Endodermal cell (in vitro differentiated cells): Measurements from ENCODE around the gene RPS28. TPM values are rescaled to one million over a fixed set of nuclear protein-coding genes. Genes with fewer than 3 reads are reported as not detected.

Experiments
- DNase-seq: peaks from one replicate; pipeline ENCODE4 v3.0.0-alpha.2; 2017
- H3K27ac ChIP-seq: 2 replicates; pipeline ENCODE4 v1.5.1; 2013; ENCODE audit warnings: mild to moderate bottlenecking, low read depth, low read length, moderate library complexity
- H3K27me3 ChIP-seq: 2 replicates; pipeline ENCODE4 v1.6.1; 2013; ENCODE audit warnings: mild to moderate bottlenecking, low read length, moderate library complexity; ENCODE audit not compliant: insufficient read depth, control insufficient read depth, poor library complexity, severe bottlenecking
- H3K36me3 ChIP-seq: 2 replicates; pipeline ENCODE4 v1.7.0; 2013; ENCODE audit warnings: mild to moderate bottlenecking, low read length, moderate library complexity; ENCODE audit not compliant: control insufficient read depth, insufficient read depth
- H3K4me1 ChIP-seq: one replicate; pipeline ENCODE4 v1.7.0; 2013; ENCODE audit warnings: low read length; ENCODE audit not compliant: control insufficient read depth, insufficient read depth
- H3K4me3 ChIP-seq: 2 replicates; pipeline ENCODE4 v1.5.1; 2013; ENCODE audit warnings: mild to moderate bottlenecking, low read length, moderate library complexity
- H3K9ac ChIP-seq: 2 replicates; pipeline ENCODE4 v1.6.1; 2013; ENCODE audit warnings: mild to moderate bottlenecking, low read length, moderate library complexity; ENCODE audit not compliant: poor library complexity, severe bottlenecking; ENCODE audit errors: extremely low read depth
- H3K9me3 ChIP-seq: 2 replicates; pipeline ENCODE4 v1.6.1; 2013; ENCODE audit warnings: mild to moderate bottlenecking, low read length, moderate library complexity; ENCODE audit not compliant: control insufficient read depth
- H3K27ac Mint-ChIP-seq: 2 replicates; pipeline ENCODE4 v1.8.0; 2020; ENCODE audit warnings: mixed read lengths
- H3K27me3 Mint-ChIP-seq: 2 replicates; pipeline ENCODE4 v1.8.0; 2021; ENCODE audit warnings: mild to moderate bottlenecking, mixed read lengths; ENCODE audit not compliant: insufficient read depth
- H3K36me3 Mint-ChIP-seq: 2 replicates; pipeline ENCODE4 v1.8.0; 2020; ENCODE audit warnings: low read depth, mixed read lengths
- H3K4me1 Mint-ChIP-seq: 2 replicates; pipeline ENCODE4 v1.8.0; 2020; ENCODE audit warnings: mixed read lengths
- H3K4me3 Mint-ChIP-seq: 2 replicates; pipeline ENCODE4 v1.8.0; 2020; ENCODE audit warnings: mild to moderate bottlenecking, moderate library complexity, mixed read lengths
- H3K9me3 Mint-ChIP-seq: 2 replicates; pipeline ENCODE4 v1.8.0; 2020; ENCODE audit warnings: mild to moderate bottlenecking, mixed read lengths
- WGBS, 2 experiments: methylation state at CpG; one replicate each; pipeline versions ENCODE4 v1.1.5 to v1.1.7; 2013; ENCODE audit warnings: missing lambda C conversion rate in 2 of 2, mixed read lengths in 1 of 2; ENCODE audit not compliant: insufficient coverage in 1 of 2, insufficient read length in 1 of 2; 5-methylcytosine and 5-hydroxymethylcytosine counted together
- total RNA-seq, 2 donors: library from RNA; stranded (reverse); fragmentation: NEBNext Ultra II Directional in 1 of 2; extraction: Animal tissue kit (Norgen Biotek cat#: 25700) in 1 of 2; gene quantifications; 2 replicates in 1 of 2; 3 replicates in 1 of 2; pipeline ENCODE4 v1.2.1, GENCODE V29; 2021
- TF ChIP-seq, protein P1 (sequence below): fragments of 200-600 bp; sonication (generic); conservative IDR thresholded peaks from 2 replicates; pipeline ENCODE4 v1.5.0; 2021; ENCODE audit warnings: antibody characterized with exemption, mild to moderate bottlenecking

The RPS28 gene
- total RNA-seq, 2 donors from 2014 or later = 1,512 to 1,809 TPM

GRCh38 chr19:8307965-8308866 lies 13.1 kb upstream of the RPS28 start, which contains the start of gene CD320:
Gene CD320, minus strand, starts transcription at chr19:8308358. Its CDS starts 68 bp downstream, at chr19:8308290.
- WGBS, 2 experiments = 1 to 7% methylated on average over 10 to 63 of the region's 63 CpGs
- H3K27ac ChIP-seq = peak within 1 kb of the TSS; percentile 14
- peak within 1 kb of the TSS; percentile 93 for H3K4me3 ChIP-seq
- TF ChIP-seq, protein P1, sequence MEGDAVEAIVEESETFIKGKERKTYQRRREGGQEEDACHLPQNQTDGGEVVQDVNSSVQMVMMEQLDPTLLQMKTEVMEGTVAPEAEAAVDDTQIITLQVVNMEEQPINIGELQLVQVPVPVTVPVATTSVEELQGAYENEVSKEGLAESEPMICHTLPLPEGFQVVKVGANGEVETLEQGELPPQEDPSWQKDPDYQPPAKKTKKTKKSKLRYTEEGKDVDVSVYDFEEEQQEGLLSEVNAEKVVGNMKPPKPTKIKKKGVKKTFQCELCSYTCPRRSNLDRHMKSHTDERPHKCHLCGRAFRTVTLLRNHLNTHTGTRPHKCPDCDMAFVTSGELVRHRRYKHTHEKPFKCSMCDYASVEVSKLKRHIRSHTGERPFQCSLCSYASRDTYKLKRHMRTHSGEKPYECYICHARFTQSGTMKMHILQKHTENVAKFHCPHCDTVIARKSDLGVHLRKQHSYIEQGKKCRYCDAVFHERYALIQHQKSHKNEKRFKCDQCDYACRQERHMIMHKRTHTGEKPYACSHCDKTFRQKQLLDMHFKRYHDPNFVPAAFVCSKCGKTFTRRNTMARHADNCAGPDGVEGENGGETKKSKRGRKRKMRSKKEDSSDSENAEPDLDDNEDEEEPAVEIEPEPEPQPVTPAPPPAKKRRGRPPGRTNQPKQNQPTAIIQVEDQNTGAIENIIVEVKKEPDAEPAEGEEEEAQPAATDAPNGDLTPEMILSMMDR = no peak
- peak within 1 kb of the TSS; percentile 75 for H3K9ac ChIP-seq
- peak; percentile 94 for DNase-seq
- Mint-ChIP-seq H3K9me3 (no peaks in the 10 kb centered on the region), H3K27ac (peak within 1 kb of the TSS; percentile 98), H3K4me1 (peaks cover 17% of the 10 kb centered on the region), H3K27me3 (peaks cover 2% of the 10 kb centered on the region), H3K36me3 (peaks cover 52% of the 10 kb centered on the region), H3K4me3 (peak within 1 kb of the TSS; percentile 83)
- peaks cover 24% of the 10 kb centered on the region for H3K36me3 ChIP-seq
- H3K9me3 ChIP-seq = no peaks in the 10 kb centered on the region
- H3K4me1 ChIP-seq = no peaks in the 10 kb centered on the region
- no peaks in the 10 kb centered on the region for H3K27me3 ChIP-seq

DNA sequence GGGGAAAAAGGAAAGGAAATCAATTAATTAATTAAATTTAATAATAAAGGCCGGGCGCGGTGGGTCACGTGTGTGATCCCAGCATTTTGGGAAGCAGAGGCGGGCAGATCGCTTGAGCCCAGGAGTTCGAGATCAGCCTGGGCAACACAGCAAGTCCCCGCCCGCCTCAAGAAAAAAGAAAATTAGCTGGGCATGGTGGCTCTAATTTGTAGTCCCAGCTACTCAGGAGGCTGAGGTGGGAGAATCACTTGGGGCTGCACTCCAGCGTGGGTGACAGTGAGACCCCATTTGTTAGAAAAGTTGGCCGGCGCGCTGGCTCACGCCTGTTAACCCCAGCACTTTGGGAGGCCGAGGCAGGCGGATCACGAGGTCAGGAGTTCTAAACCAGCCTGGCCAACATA lies 12.4 kb upstream of the RPS28 start:
- H3K27me3 ChIP-seq = no peaks in the 10 kb centered on the region
- peaks cover 31% of the 10 kb centered on the region for H3K36me3 ChIP-seq
- peak overlapping the region; percentile 75 for H3K9ac ChIP-seq
- H3K27ac Mint-ChIP-seq = peak overlapping the region; percentile 82
- no peaks in the 10 kb centered on the region for H3K9me3 Mint-ChIP-seq
- no peak overlapping the region for H3K27ac ChIP-seq
- DNase-seq = no peak
- peaks cover 54% of the 10 kb centered on the region for H3K36me3 Mint-ChIP-seq
- 78 to 88% methylated on average over 14 to 17 of the region's 17 CpGs for WGBS, 2 experiments
- H3K27me3 Mint-ChIP-seq = peaks cover 2% of the 10 kb centered on the region
- H3K4me3 Mint-ChIP-seq = peak overlapping the region; percentile 83
- peaks cover 17% of the 10 kb centered on the region for H3K4me1 Mint-ChIP-seq
- TF ChIP-seq, protein P1 = no peak
- H3K9me3 ChIP-seq = no peaks in the 10 kb centered on the region
- no peaks in the 10 kb centered on the region for H3K4me1 ChIP-seq
- H3K4me3 ChIP-seq = peak overlapping the region; percentile 93

- no peaks in the 10 kb centered on the region for H3K9me3 Mint-ChIP-seq
These were observed 10.8 kb upstream of the RPS28 start for GRCh38 chr19:8310342-8311055.

More at GRCh38 chr19:8310342-8311055, 10.8 kb upstream of the RPS28 start:
- H3K27me3 Mint-ChIP-seq = peaks cover 2% of the 10 kb centered on the region
- Histone ChIP-seq H3K4me3 (no peak overlapping the region), H3K4me1 (no peaks in the 10 kb centered on the region), H3K36me3 (peaks cover 33% of the 10 kb centered on the region), H3K27me3 (no peaks in the 10 kb centered on the region), H3K9ac (no peak overlapping the region), H3K9me3 (no peaks in the 10 kb centered on the region), H3K27ac (no peak overlapping the region)
- H3K36me3 Mint-ChIP-seq = peaks cover 47% of the 10 kb centered on the region
- WGBS, 2 experiments = 95 to 98% methylated on average over 13 to 17 of the region's 17 CpGs
- TF ChIP-seq, protein P1 = no peak
- DNase-seq = no peak
- no peak overlapping the region for H3K27ac Mint-ChIP-seq
- no peak overlapping the region for H3K4me3 Mint-ChIP-seq
- peaks cover 22% of the 10 kb centered on the region for H3K4me1 Mint-ChIP-seq
